Activated CD4-positive, alpha-beta T cell treated with anti-CD3 and anti-CD28 coated beads for 4 hours (primary cell): Measurements from ENCODE around the gene STK32B.
"Not testable (repeated sequence)": the region's sequence is repeated elsewhere in the genome, so short reads cannot be mapped to it uniquely, and the experiment has no call there.

Source experiments
- DNase-seq, 2 donors: peaks; one replicate each; pipeline ENCODE4 v3.0.0-alpha.2; 2020

STK32B gene

DNA sequence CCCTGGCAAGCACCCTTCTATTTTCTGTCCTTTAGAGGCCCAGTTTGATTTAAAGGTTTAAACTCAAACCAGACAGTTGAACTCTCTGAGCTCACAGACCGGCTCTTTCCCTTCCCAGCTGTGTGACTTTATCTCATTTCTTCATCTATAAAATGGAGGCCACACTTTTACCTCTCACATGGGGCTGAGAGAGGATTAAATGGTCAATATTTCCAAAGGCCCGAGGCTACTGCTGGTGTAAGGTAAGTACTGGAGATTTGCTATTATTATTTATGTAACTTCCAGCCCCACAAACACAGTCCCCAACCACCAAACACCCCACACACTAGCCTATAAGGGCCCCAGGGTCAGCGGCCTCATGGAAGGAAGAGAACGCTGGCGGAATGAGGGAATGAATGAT is 18.5 kb upstream of the STK32B start:
- no peak for DNase-seq

DNA sequence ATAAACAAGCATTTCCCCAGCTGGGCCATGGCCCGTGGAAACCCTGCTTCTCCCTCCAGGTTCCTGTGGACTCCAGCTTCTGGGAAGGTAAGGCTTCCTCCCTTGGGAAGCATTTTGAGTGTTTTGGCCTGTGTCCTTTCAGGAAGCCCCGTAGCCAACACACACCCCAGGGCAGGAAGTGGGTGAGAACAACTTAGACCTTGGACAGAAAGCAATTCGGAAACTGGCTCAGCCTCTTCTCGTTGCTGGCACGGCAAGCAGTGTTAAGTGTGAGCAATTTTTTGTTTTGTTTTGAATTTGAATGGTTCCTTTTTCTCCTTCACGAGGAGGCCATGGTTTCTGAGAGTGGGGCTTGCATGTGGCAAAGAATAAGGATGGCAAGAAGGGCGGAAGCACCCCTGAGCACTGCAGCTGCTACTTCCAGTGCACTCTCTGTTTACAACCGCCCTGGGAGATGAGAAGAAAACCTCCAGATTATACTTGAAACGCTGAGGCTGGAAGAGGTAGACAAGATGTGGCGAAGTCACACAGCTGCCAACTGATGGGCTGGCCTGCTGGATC is 17.9 kb upstream of the STK32B start:
- no peak for DNase-seq

DNA sequence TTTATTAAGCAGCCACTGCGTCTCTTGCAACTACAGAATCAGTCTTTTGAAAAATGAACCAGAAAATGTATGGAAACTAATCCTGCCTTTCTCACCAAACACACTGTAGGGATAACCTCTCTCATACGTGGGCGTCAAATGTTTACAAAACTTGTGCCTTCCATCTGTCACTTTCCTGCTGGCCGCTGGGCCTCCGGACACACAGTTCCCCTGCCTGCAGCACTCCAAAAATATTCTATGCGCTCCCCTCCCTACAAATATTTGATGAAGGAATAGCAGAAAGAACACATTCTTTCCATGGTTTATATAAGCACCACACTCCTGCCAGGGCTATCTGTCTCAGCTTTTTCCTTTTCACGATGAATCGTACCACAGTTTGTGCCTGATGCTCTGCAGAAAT is 17.1 kb upstream of the STK32B start:
- no peak for DNase-seq

DNA sequence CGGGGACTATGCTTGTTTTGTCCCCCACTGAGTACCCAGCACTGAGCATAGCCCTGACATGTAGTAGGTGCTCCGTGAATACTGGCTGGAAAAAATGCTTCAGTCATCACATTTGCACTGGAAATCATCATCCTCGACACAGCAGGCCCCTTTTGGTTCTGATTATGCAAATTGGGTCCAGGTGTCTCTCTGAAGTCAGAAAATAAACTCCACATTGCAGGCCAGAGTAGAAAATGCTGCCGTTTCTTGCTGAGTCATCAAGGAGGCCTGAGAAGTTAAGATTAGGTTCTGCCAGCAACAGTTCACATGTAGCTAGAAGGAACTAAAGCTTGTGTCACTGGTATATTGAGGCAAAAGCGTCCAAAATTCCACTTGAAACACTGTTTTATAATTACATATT is 15.0 kb upstream of the STK32B start:
- DNase-seq: no peak

DNA sequence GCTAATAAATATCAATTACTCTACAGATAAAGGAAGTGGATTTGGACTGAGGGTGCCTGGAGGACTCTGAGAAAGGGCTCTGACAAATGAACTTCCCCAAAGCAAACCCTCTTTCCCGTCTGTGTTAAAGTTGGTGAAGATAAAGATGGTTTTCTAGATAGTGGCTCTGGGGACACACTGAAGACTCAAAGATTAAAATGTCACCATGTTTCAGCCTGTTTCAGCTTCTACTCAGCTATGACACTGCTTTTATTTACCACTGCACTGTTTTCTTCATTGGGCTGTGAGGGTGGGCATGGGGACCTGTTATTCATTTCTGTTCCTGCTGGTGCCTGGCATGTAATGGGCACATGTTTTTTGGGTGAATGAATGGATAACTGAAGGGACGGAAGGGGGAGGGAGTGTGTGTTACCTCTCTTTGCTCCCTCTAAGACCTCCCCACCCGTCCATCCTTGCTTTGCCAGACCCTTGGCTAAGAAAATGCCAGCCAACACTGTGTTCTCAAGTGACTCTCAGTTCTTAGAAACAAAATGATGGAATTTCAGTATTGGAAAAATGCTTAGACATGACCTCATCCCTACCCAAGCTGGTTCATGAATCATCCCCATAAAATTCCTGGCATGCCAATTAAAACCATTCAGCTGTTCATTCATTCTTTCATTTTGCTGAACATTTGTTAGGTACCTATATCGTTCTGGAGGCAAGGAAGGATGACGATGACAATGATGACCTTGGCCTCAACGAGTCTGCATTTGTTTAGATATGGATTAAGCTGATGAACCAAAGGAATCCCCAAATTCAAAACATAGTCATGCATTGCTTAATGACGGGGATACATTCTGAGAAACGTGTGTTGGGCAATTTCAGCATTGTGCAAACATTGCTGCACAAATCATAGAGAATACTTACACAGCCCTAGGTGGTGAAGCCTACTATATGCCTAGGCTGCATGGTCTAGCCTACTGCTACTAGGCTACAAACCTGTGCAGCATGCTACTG is 13.4 kb upstream of the STK32B start:
- DNase-seq: no peak

DNA sequence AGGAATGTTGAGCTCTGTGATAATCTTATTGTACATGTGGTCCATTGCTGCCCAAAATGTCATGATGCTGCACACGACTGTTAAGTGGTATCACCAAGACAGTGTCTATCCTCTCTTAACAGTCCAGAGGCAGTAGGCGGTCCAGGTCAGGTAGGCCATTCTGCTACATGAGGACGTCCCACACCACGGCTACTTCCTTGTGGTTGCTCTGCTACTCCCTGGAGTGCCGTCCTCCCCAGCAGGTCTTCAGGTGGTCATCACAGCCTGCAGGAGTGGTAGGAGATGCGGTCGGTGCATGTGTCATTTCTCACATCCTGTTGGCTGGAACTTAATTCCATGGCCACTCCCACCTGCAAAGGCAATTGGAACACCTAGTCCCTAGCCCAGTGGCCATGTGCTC is 11.5 kb upstream of the STK32B start:
- DNase-seq: no peak

DNA sequence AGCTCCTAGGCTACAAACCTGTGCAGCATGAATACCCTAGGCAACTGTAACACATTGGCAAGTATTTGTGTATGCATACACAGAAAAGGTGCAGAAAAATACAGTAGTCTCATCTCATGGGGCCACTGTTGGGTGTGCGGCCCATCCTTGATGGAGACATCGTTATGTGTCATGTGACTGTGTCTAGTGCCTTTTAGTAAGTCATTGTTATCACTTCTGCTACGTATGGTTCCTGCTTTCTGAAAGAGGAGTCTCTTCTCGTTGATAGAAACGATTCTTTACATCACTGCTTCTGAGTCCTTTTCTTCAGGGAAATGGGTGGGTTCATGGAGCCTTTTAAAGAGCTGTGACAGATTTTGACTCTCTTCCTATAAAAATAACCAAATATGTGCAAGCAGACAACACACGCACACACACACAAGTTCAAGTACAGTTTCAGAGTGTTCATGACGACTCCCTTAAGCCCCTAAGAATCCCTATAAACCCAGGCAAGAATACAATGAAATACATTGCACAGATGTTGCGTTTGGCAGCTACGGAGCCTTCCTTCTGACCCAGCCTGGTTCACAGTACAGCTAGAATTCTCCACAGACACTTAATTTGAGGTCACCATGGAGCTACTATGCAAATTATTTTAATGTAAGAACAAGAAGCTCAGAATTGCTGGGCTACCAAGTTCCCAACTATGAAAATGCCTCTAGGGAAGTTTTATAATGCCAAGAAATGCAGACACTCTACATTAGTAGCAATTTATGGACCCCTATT is 10.2 kb upstream of the STK32B start:
- no peak for DNase-seq

DNA sequence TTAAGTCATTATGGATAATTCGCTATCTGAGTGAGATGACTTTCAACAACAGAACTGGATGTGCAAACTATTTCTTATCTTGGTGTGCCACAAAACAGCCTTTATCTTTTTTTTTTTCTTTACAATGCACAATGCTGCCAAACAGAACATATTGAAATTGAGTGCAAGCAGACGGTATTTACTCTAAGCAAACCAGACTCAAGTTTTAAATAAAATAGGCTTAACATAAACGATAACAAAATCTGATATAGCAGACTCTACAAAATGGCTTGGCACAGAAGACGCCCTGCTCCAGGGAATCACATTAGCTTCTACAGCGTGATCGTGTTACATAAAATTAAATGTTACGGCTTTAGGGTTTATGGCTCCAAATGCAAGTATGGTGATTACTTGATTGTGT is 9.6 kb upstream of the STK32B start:
- no peak for DNase-seq

DNA sequence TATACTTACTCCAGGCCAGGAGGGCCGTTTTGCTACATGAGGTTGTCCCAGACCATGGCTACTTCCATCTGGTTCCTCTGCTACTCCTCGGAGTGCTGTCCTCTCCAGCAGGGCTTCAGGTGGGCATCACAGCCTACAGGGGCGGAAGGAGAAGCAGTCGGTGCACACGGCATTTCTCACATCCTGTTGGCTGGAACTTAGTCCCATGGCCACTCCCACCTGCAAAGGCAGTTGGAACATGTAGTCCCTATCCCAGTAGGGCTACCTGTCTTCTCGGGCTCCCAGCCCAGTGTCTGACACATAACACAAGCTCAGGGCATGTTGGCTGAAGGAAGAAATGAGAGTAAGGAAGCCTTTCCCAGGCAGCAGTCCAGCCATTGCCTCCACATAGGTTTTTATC is 7.7 kb upstream of the STK32B start:
- DNase-seq: no peak

DNA sequence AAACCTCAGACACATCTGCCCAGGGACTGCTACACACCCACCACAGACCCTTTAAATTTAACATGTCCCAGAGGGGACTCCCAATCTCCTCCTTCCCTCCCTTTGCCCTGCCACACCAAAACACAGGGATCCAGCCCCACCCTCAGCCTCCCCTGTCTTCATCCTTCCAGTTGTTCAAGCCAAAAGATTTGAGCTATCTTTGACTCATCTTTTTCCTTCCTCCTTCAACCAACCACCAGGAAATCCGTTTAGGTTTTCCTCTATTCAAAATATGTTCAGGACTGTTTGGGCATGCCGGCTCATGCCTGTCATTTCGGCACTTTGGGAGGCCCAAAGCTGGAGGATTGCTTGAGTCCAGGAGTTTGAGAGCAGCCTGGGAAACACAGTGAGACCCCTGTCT is 6.9 kb upstream of the STK32B start:
- DNase-seq: no peak

DNA sequence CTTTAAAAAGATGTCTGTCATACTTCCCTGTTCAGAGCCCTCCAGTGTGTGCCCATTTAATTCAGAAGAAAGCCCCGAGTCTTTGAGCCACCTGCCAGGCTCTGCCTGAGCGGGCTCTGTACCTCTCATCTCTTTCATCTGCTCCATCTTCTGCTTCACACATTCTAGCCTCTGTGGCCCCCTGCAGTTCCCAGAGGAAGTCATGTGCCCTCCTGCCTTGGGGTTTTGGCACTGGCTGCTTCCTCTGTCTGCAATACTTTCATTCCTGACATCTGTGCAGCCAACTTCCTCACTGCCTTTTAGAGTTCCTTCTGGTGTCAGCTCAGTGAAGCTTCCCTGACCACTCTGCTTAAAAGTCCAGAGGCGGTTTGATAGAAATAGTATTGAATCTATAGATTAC is 6.2 kb upstream of the STK32B start:
- no peak for DNase-seq

DNA sequence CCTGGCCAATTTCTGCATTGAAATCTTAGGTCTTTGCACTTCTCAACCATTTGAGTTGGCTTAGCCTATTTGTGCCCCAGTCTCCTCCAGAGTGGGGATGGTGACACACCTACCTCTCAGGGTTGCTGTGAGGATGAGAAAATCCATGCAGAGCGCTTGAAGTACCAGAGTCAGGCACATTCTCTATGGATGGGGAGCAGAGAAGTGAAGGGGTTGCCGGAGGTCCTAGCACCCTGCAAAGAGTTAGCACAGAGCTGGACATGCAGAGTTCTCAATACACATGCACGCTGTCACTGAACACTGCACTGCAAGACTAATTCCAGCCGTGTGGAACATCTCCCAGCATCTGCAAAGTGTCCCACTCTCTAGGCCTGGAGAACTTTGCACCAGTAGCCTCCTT is 2.6 kb upstream of the STK32B start:
- no peak for DNase-seq

DNA sequence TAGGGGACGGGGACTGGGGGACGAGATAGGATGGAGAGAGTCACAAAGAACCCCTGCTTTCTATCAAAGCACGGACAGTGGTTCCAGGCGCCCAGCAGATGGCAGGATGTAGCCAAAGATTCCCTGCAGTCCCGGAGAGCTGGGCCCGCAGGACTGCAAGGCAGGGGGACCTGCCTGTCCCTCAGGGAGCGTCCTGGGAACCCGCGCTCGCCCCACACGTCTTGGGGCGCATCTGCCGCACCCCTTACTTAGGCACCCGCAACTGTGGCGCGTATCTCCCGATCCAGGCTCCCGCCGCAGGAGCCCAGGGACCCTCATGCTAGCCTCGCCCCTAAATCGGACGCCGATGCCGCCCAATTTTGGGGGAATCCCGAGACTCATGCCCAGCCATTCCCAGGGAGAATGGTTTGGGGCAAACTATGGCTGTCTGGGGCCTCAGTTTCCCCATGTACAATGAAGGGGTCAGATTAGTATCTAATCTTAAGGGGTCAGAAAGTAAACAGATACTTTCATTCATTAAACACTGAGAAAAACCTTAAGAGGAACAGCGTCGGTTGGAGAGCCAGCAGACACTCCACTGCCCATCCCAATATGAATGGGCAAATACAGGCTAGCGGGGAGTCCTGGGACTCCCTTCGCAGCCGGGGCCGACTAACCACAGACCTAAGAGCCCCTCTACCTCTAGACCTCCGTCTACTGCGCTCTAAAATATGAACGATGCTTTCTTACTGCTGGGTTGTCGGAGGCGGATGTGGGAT is 581 bp upstream of the STK32B start:
- DNase-seq: no peak

DNA sequence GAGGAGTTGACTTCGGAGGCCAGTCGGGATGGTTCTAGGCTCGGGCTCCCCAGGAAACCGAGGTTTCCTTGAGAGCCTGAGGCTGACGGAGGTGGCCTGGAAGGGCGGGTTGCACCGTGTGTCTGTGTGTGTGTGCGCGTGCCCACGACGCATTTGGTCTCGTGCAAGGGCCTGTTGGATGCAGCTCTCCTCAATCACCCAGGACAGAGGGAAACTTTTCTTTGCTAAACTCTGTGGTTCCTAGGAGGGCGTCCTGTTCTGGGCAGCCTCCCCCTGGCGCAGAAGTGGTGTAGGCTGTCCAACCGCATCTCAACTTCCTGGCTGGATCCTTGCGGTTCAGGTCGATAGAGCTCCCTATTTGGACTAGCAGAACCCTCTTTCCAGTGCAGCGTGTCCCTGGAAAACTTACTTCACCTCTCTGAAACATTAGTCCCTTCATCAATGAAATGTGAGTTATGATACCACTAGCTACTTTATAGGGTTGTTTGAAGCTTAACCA is 973 bp downstream of the STK32B start:
- DNase-seq: no peak

DNA sequence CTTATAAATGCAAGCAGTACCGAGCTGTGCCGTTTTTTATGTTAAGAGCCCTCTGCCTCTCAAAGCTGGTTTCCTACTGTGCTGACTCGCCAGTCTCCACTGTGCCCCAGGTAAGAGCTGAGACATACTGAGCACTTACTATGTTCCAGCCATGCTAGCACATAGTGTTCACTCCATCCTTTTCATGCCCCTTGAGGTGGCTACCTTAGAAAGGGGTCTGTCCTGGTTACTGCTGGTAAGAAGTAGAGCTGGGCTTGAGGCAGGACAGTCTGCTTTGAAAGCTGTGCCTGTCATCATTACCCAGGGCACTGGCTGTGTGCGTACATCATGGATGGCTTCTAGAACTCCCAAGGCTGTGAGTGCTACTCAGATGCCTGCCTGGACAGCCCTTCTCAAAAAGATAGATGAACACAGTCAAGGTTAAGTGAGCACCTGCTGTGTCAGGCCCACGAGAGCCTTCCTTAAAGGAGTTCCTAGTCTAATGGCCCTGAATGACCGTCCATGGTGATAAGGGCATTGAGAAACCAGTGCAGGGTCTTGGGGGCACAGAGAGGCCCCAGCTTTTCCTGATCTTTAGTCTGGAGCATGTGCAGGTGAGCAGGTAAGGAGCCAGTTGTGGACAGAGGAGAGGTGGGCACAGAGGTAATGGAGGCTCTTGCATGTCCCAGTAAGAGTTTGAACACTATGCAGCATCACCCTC is 1.6 kb downstream of the STK32B start:
- no peak for DNase-seq

DNA sequence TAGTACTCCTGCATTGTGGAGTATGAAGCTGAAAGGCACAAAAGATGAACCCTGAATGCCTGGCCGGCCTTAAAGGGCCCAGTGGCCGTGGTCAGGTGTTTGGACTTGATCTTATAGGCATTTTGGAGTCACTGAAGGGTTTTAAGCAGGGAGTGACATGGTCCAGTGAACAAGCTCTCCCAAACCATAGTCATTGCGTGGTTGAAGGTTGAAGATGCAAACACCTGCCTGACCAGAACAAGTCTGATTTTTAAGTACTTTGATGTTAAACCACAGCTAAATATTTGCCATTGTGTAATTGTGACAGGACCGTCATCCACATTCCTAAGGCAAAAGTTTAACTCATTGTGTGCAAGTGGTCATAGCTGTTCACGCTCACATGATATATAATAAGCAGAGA is 3.3 kb downstream of the STK32B start:
- no peak for DNase-seq

DNA sequence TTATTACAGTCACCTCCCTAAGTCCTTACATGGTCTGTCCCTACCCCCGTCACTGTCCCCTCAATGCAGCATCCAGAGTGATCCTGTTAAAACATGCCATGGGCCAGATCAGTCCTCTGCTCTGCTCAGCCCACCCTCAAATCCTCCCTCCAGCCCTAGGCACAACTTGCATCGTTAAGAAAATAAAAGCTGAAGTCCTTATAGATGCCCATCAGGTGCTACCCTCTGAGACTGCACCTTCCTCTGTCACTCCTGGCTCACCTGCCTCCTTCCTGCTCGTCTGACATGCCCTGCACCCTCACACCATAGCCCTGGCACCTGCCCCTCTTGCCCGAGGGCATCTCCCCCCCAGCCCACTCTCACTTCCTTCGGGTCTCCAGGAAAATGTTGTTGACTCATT is 4.1 kb downstream of the STK32B start:
- no peak for DNase-seq

DNA sequence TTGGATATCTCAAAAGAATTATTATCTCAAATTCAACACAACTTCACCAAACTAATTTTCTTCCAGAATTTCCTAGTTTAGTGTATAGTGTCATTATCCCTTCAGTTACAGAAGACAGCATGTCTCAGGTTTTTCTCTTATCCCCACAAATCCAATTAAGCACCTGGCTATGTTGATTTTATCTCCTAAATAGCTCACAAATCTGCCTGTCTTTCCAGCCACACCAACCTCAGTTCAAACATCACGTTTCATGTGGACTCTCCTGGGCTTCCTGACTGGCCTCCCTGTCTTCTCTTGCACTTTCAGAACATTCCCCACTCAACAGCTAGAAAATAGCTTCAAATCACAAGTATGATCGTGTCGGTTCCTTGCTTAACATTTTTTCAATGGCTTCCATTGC is 14.8 kb downstream of the STK32B start:
- no peak for DNase-seq

DNA sequence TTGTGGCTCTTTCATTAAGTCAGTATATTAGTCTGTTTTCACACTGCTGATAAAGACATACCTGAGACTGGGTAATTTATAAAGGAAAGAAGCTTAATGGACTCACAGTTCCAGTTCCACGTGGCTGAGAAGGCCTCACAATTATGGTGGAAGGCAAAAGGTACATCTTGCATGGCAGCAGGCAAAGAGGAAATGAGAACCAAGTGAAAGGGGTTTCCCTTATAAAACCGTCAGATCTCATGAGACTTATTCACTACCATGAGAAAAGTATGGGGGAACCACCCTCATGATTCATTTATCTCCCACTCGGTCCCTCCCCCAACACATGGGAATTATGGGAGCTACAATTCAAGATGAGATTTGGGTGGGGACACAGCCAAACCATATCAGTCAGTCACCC is 15.7 kb downstream of the STK32B start:
- not testable (repeated sequence) for DNase-seq

DNA sequence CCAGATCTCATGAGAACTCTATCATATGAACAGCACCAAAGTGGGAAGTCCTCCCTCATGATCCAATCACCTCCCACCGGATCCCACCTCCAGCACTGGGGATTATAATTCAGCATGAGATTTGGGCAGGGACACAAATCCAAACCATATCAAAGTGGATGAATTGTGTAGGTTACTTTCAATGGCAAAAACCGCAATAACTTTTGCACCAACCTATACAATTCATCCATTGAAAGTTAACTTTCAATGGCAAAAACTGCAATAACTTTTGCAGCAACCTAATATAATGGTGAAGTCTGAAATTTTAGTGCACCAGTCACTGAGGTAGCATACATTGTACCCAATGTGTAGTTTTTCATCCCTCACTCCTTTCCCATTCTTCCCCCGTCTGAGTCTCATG is 16.6 kb downstream of the STK32B start:
- DNase-seq: no peak

DNA sequence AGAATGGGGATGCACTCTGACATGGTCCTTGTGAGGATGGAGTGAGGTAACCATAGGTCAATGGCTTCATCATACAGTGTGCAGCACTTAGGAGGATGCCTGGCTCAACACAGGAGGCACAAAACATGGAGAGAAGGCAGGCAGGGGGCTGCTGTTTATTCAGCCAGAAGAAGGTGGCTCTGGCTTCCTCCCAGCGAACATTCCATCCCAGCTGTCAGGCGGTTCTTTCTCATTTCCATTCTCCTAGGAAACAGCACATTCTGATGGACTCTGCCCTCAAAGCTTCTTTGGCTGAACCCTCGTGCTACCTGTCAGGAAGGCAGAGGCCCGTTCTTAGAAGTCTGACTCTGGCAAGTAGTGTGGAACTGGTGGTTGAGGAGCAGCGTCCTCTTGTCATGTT is 18.6 kb downstream of the STK32B start:
- no peak for DNase-seq

DNA sequence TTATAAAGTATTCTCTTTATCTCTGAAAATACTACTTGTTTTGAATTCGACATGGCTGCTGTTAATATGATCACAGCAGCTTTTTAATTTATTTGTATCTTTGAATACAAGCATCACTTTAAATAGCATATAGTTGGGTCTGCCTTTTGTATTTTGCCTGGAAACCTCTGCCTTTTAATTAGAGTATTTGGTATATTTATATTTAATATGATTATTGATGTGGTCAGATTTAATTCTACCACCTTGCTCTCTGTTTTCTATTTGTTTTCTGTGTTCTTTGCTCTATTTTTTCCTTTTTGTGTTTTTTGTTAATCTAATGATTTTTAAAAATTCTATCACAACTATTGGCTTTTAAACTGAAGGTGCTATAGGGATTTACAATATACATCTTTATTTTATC is 21.7 kb downstream of the STK32B start:
- DNase-seq: no peak
